Measurements from ENCODE around the gene OSBPL8. TPM values are rescaled to one million over a fixed set of nuclear protein-coding genes. Genes with fewer than 3 reads are reported as not detected.
"Not testable (repeated sequence)": the region's sequence is repeated elsewhere in the genome, so short reads cannot be mapped to it uniquely, and the experiment has no call there.

OSBPL8 gene
- total and polyA plus RNA-seq, 4 donors: 6.9 to 32.5 (median 22.9) TPM

- Histone ChIP-seq H3K9ac (ENCODE audit: low read depth in 1 of 2, low read length in 2 of 2) (no peak overlapping the region), H3K4me3 (ENCODE audit: low read depth in 1 of 3, low read length in 3 of 3) (no peak overlapping the region), H3K4me1 (ENCODE audit: control insufficient read depth in 4 of 4, insufficient read depth in 4 of 4, low read length in 3 of 4) (no peaks in the 10 kb centered on the region), H3K36me3 (ENCODE audit: control insufficient read depth in 4 of 4, insufficient read depth in 3 of 4, low read depth in 1 of 4, low read length in 3 of 4) (peaks cover 3 to 24% (median 19%) of the 10 kb centered on the region in 4 donors), H3K9me3 (ENCODE audit: control insufficient read depth in 4 of 4, low read length in 3 of 4) (no peaks in the 10 kb centered on the region), H3K27ac (ENCODE audit: low read depth in 1 of 2, low read length in 2 of 2) (no peak overlapping the region), H3K27me3 (ENCODE audit: control insufficient read depth in 4 of 4, insufficient read depth in 4 of 4, low read length in 3 of 4) (no peaks in the 10 kb centered on the region)
- 96% methylated on average over 1 of the region's 1 CpG for WGBS
- DNase-seq (ENCODE audit: low spot score): no peak
- TF ChIP-seq ATF3 (IDR thresholded peaks at IDR 0.05) (no peak), RAD21 (IDR thresholded peaks at IDR 0.05) (no peak), HNF4A (conservative IDR thresholded peaks at IDR 0.05) (no peak), ZBTB33 (IDR thresholded peaks at IDR 0.05) (no peak), TAF1 (conservative IDR thresholded peaks at IDR 0.05) (no peak), HNF4G (IDR thresholded peaks at IDR 0.05) (no peak), CTCF (IDR thresholded peaks at IDR 0.05; ENCODE audit: low read depth, low read length, missing input control) (no peak), FOXA1 (IDR thresholded peaks at IDR 0.05) (no peak), EGR1 (IDR thresholded peaks at IDR 0.05; ENCODE audit: low read depth in 2 of 2) (no peak), SP1 (IDR thresholded peaks at IDR 0.05) (no peak), GABPA (IDR thresholded peaks at IDR 0.05 in 1 of 2, conservative IDR thresholded peaks at IDR 0.05 in 1 of 2) (no peak), RXRA (IDR thresholded peaks at IDR 0.05) (no peak), YY1 (IDR thresholded peaks at IDR 0.05) (no peak)
These were observed 193.4 kb downstream of the OSBPL8 start for GRCh38 chr12:76366163-76366562.

- H3K36me3 ChIP-seq (ENCODE audit: control insufficient read depth in 4 of 4, insufficient read depth in 3 of 4, low read depth in 1 of 4, low read length in 3 of 4): peaks cover 3 to 20% (median 17%) of the 10 kb centered on the region in 4 donors
- H3K27me3 ChIP-seq (ENCODE audit: control insufficient read depth in 4 of 4, insufficient read depth in 4 of 4, low read length in 3 of 4): not testable (repeated sequence)
- 95% methylated on average over 5 of the region's 5 CpGs for WGBS
These were observed 195.4 kb downstream of the OSBPL8 start for GRCh38 chr12:76364131-76364530.

GRCh38 chr12:76360316-76360715 is 199.3 kb downstream of the OSBPL8 start:
- Histone ChIP-seq H3K27me3 (ENCODE audit: control insufficient read depth in 4 of 4, insufficient read depth in 4 of 4, low read length in 3 of 4) (no peaks in the 10 kb centered on the region), H3K9ac (ENCODE audit: low read depth in 1 of 2, low read length in 2 of 2) (no peak overlapping the region), H3K27ac (ENCODE audit: low read depth in 1 of 2, low read length in 2 of 2) (no peak overlapping the region), H3K9me3 (ENCODE audit: control insufficient read depth in 4 of 4, low read length in 3 of 4) (no peaks in the 10 kb centered on the region), H3K4me1 (ENCODE audit: control insufficient read depth in 4 of 4, insufficient read depth in 4 of 4, low read length in 3 of 4) (no peaks in the 10 kb centered on the region), H3K36me3 (ENCODE audit: control insufficient read depth in 4 of 4, insufficient read depth in 3 of 4, low read depth in 1 of 4, low read length in 3 of 4) (peaks cover 0 to 19% (median 14%) of the 10 kb centered on the region in 4 donors), H3K4me3 (ENCODE audit: low read depth in 1 of 3, low read length in 3 of 3) (no peak overlapping the region)
- DNase-seq (ENCODE audit: low spot score): no peak
- WGBS: 98% methylated on average over 9 of the region's 9 CpGs
- TF ChIP-seq MAX (IDR thresholded peaks at IDR 0.05) (no peak), NR2F2 (IDR thresholded peaks at IDR 0.05) (no peak), SP1 (IDR thresholded peaks at IDR 0.05) (no peak), JUND (IDR thresholded peaks at IDR 0.05) (no peak), TAF1 (conservative IDR thresholded peaks at IDR 0.05) (no peak), CTCF (IDR thresholded peaks at IDR 0.05; ENCODE audit: low read depth, low read length, missing input control) (no peak), ATF3 (IDR thresholded peaks at IDR 0.05) (no peak), EGR1 (IDR thresholded peaks at IDR 0.05; ENCODE audit: low read depth in 2 of 2) (no peak), ZBTB33 (IDR thresholded peaks at IDR 0.05) (no peak), RXRA (IDR thresholded peaks at IDR 0.05) (no peak), RAD21 (IDR thresholded peaks at IDR 0.05) (no peak), FOXA2 (IDR thresholded peaks at IDR 0.05) (no peak), FOXA1 (IDR thresholded peaks at IDR 0.05) (no peak), HNF4A (conservative IDR thresholded peaks at IDR 0.05) (no peak)

More at GRCh38 chr12:76364131-76364530, 195.4 kb downstream of the OSBPL8 start:
- not testable (repeated sequence) for H3K4me3 ChIP-seq (ENCODE audit: low read depth in 1 of 3, low read length in 3 of 3); H3K27ac ChIP-seq (ENCODE audit: low read depth in 1 of 2, low read length in 2 of 2); H3K9me3 ChIP-seq (ENCODE audit: control insufficient read depth in 4 of 4, low read length in 3 of 4); H3K4me1 ChIP-seq (ENCODE audit: control insufficient read depth in 4 of 4, insufficient read depth in 4 of 4, low read length in 3 of 4); DNase-seq (ENCODE audit: low spot score); H3K9ac ChIP-seq (ENCODE audit: low read depth in 1 of 2, low read length in 2 of 2)

Data from liver (tissue), 9 donors.